Hepatocyte (in vitro differentiated cells): Measurements from ENCODE around the gene NANOS3.

Experiments
- EZH2 ChIP-seq: fragments of 200-600 bp; sonication (generic); IDR thresholded peaks from 2 replicates; pipeline ENCODE4 v1.6.1; 2016; ENCODE audit warnings: antibody characterized with exemption, mild to moderate bottlenecking, borderline replicate concordance
- EZH2phosphoT487 ChIP-seq: fragments of 200-600 bp; sonication (generic); IDR thresholded peaks from one replicate; pipeline ENCODE4 v1.6.1; 2018; ENCODE audit warnings: antibody characterized with exemption, mild to moderate bottlenecking, low read depth, moderate library complexity; ENCODE audit not compliant: unreplicated experiment, severe bottlenecking
- TF ChIP-seq, protein P1 (sequence below): fragments of 200-600 bp; sonication (generic); IDR thresholded peaks from 2 replicates; pipeline ENCODE4 v1.5.1; 2016; ENCODE audit warnings: antibody characterized with exemption, mild to moderate bottlenecking; ENCODE audit not compliant: poor library complexity

GRCh38 chr19:13841962-13842290 lies 35.0 kb upstream of the NANOS3 start:
- TF ChIP-seq, protein P1, sequence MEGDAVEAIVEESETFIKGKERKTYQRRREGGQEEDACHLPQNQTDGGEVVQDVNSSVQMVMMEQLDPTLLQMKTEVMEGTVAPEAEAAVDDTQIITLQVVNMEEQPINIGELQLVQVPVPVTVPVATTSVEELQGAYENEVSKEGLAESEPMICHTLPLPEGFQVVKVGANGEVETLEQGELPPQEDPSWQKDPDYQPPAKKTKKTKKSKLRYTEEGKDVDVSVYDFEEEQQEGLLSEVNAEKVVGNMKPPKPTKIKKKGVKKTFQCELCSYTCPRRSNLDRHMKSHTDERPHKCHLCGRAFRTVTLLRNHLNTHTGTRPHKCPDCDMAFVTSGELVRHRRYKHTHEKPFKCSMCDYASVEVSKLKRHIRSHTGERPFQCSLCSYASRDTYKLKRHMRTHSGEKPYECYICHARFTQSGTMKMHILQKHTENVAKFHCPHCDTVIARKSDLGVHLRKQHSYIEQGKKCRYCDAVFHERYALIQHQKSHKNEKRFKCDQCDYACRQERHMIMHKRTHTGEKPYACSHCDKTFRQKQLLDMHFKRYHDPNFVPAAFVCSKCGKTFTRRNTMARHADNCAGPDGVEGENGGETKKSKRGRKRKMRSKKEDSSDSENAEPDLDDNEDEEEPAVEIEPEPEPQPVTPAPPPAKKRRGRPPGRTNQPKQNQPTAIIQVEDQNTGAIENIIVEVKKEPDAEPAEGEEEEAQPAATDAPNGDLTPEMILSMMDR: no peak
- TF ChIP-seq EZH2 (no peak), EZH2phosphoT487 (no peak)
